ENCODE measurements around the gene A4GALT.

Gene A4GALT

GRCh38 chr22:42716221-42716620 is 4.4 kb downstream of the A4GALT start:
- Histone ChIP-seq H3K4me3 (ENCODE audit: low read depth, low read length) (no peak overlapping the region), H3K4me1 (no peaks in the 10 kb centered on the region), H3K9me3 (ENCODE audit: control insufficient read depth, low read length) (no peaks in the 10 kb centered on the region), H2AFZ (no peak overlapping the region), H3K4me2 (ENCODE audit: low read length) (no peak overlapping the region), H3K27me3 (ENCODE audit: control insufficient read depth, insufficient read depth, low read length) (no peaks in the 10 kb centered on the region), H3K36me3 (ENCODE audit: control insufficient read depth, insufficient read depth, low read length) (no peaks in the 10 kb centered on the region), H3K9ac (no peak overlapping the region), H3K27ac (no peak overlapping the region), H3K79me2 (no peaks in the 10 kb centered on the region)
- TF ChIP-seq, protein P1, sequence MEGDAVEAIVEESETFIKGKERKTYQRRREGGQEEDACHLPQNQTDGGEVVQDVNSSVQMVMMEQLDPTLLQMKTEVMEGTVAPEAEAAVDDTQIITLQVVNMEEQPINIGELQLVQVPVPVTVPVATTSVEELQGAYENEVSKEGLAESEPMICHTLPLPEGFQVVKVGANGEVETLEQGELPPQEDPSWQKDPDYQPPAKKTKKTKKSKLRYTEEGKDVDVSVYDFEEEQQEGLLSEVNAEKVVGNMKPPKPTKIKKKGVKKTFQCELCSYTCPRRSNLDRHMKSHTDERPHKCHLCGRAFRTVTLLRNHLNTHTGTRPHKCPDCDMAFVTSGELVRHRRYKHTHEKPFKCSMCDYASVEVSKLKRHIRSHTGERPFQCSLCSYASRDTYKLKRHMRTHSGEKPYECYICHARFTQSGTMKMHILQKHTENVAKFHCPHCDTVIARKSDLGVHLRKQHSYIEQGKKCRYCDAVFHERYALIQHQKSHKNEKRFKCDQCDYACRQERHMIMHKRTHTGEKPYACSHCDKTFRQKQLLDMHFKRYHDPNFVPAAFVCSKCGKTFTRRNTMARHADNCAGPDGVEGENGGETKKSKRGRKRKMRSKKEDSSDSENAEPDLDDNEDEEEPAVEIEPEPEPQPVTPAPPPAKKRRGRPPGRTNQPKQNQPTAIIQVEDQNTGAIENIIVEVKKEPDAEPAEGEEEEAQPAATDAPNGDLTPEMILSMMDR (IDR thresholded peaks at IDR 0.05) = no peak

- H3K4me2 ChIP-seq (ENCODE audit: low read length) = no peak overlapping the region
- no peaks in the 10 kb centered on the region for H3K27me3 ChIP-seq (ENCODE audit: control insufficient read depth, insufficient read depth, low read length)
- H3K27ac ChIP-seq = no peak overlapping the region
- no peaks in the 10 kb centered on the region for H3K4me1 ChIP-seq
- H3K36me3 ChIP-seq (ENCODE audit: control insufficient read depth, insufficient read depth, low read length) = no peaks in the 10 kb centered on the region
- H2AFZ ChIP-seq = no peak overlapping the region
- H3K79me2 ChIP-seq = no peaks in the 10 kb centered on the region
- no peak overlapping the region for H3K9ac ChIP-seq
- TF ChIP-seq, protein P1 (IDR thresholded peaks at IDR 0.05) = no peak
- no peaks in the 10 kb centered on the region for H3K9me3 ChIP-seq (ENCODE audit: control insufficient read depth, low read length)
- H3K4me3 ChIP-seq (ENCODE audit: low read depth, low read length) = no peak overlapping the region
Measured at GRCh38 chr22:42714768-42715390, 5.8 kb downstream of the A4GALT start.

- Histone ChIP-seq H3K4me2 (ENCODE audit: low read length) (no peak overlapping the region), H3K4me1 (no peaks in the 10 kb centered on the region), H3K27me3 (ENCODE audit: control insufficient read depth, insufficient read depth, low read length) (no peaks in the 10 kb centered on the region), H2AFZ (no peak overlapping the region), H3K9ac (no peak overlapping the region), H3K9me3 (ENCODE audit: control insufficient read depth, low read length) (no peaks in the 10 kb centered on the region), H3K4me3 (ENCODE audit: low read depth, low read length) (no peak overlapping the region), H3K79me2 (no peaks in the 10 kb centered on the region), H3K36me3 (ENCODE audit: control insufficient read depth, insufficient read depth, low read length) (no peaks in the 10 kb centered on the region), H3K27ac (no peak overlapping the region)
- TF ChIP-seq, protein P1 (IDR thresholded peaks at IDR 0.05) = no peak
Measured at GRCh38 chr22:42714308-42714707, 6.4 kb downstream of the A4GALT start.

- Histone ChIP-seq H2AFZ (no peak overlapping the region), H3K4me2 (ENCODE audit: low read length) (no peak overlapping the region), H3K27me3 (ENCODE audit: control insufficient read depth, insufficient read depth, low read length) (no peaks in the 10 kb centered on the region), H3K9me3 (ENCODE audit: control insufficient read depth, low read length) (no peaks in the 10 kb centered on the region), H3K4me3 (ENCODE audit: low read depth, low read length) (no peak overlapping the region), H3K9ac (no peak overlapping the region), H3K27ac (no peak overlapping the region), H3K36me3 (ENCODE audit: control insufficient read depth, insufficient read depth, low read length) (no peaks in the 10 kb centered on the region), H3K79me2 (no peaks in the 10 kb centered on the region), H3K4me1 (no peaks in the 10 kb centered on the region)
- TF ChIP-seq, protein P1 (IDR thresholded peaks at IDR 0.05) = no peak
Measured at GRCh38 chr22:42711895-42712837, 8.5 kb downstream of the A4GALT start.
